Stimulated activated CD8-positive, alpha-beta memory T cell treated with anti-CD3 and anti-CD28 coated beads, Interleukin-12 subunit alpha, Interleukin-12 subunit beta, amount 100 ng/mL, for 24 hours (primary cell): Measurements from ENCODE around the gene LRP1.

Experiments used
- DNase-seq: peaks from one replicate; pipeline ENCODE4 v3.0.0-alpha.2; 2020; ENCODE audit errors: extremely low read depth

Gene LRP1

GRCh38 chr12:57211791-57212700 lies 83.8 kb downstream of the LRP1 start:
- no peak for DNase-seq

DNA sequence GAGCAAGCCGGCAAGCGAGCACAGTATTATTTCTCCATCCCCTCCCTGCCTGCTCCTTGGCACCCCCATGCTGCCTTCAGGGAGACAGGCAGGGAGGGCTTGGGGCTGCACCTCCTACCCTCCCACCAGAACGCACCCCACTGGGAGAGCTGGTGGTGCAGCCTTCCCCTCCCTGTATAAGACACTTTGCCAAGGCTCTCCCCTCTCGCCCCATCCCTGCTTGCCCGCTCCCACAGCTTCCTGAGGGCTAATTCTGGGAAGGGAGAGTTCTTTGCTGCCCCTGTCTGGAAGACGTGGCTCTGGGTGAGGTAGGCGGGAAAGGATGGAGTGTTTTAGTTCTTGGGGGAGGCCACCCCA lies 84.4 kb downstream of the LRP1 start:
- DNase-seq: no peak

GRCh38 chr12:57213058-57213715 lies 84.9 kb downstream of the LRP1 start:
- DNase-seq: no peak

- no peak for DNase-seq
Observed at GRCh38 chr12:57213763-57214397, 85.6 kb downstream of the LRP1 start.

DNA sequence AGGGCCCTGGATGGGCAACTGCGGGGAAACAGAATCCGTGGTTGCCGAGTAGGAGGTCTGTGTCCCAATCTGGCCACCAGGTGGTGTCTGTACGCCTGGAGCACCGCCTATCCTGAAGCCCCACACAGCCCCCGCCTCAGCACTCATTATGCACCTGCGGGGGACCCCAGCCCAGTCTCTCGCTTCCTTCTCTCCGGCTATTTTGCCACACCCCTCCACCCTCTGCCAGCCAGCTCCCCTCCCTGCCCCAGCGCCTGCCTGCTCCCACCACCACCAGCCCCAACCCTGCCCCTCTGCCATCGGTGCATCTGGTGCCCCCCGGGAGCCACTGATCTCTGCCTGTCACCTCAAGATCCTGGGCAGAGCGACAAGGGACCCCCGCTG lies 86.1 kb downstream of the LRP1 start:
- DNase-seq: no peak

DNA sequence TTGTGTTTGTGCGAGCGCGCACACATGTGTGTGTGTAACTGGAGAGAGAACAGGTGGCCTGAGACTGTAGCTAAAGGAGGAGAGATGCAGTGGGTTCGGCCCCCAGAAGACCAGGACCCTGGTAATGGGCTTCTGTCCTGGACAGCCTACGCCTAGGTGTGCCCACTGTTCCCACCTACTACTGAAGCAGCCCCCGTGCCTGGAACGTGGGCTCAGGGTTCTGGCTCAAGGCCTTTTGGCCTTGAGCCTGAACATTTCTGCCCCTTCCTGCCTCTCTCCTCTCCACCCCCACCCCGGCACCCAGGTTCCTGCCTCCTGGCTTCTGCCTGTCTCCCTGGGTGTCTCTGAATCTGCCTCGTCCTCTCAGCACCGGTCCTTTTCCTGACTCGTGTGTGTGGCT lies 86.8 kb downstream of the LRP1 start:
- DNase-seq: no peak

- no peak for DNase-seq
Observed at GRCh38 chr12:57215668-57216013, 87.4 kb downstream of the LRP1 start.

GRCh38 chr12:57216014-57216911 lies 88.0 kb downstream of the LRP1 start, which contains the start of gene NXPH4:
TSS of gene NXPH4 (plus strand) at chr12:57216794. CDS start at chr12:57216970, 176 bp downstream.
- DNase-seq: no peak

- no peak for DNase-seq
Observed at GRCh38 chr12:57216921-57217879, 88.9 kb downstream of the LRP1 start.

DNA sequence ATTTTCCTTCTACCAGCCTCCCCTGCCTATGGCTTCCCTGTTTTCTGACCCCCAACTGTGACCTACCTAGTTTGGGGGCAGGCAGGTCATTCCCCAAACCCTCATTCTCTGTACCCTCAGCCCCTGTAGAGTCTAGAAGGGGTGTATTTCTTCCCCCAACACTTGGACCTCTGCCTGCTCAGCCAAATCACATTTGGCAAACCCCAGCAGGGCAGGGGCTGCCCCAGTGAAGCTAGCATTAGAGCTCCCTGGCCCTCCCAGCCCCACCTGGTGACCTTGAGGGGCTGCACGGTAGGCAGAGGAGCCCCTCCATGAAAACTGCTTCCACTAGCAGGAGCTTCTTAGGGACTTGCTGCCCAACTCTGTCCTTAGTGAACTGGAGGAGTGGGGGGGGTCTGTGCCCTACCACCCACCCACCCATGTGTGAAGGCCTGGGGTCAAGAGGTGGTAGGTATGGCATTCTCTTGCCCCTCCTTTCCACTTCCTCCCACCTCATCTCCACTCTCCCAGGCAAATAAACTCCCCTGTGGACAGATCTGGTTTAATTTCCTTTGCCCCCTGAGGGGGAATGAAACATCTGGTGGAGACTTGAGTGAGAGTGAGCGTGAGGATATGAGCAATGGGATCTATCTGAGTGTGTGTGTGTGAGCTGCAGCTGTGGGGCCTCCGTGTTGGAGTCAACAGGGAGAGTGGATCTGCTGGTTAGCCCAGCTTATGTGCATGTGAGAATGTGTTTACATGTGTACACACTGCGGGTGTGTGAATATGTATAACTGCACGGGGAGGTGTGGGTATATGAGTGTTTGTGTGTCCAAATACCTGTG lies 90.0 kb downstream of the LRP1 start:
- no peak for DNase-seq

DNA sequence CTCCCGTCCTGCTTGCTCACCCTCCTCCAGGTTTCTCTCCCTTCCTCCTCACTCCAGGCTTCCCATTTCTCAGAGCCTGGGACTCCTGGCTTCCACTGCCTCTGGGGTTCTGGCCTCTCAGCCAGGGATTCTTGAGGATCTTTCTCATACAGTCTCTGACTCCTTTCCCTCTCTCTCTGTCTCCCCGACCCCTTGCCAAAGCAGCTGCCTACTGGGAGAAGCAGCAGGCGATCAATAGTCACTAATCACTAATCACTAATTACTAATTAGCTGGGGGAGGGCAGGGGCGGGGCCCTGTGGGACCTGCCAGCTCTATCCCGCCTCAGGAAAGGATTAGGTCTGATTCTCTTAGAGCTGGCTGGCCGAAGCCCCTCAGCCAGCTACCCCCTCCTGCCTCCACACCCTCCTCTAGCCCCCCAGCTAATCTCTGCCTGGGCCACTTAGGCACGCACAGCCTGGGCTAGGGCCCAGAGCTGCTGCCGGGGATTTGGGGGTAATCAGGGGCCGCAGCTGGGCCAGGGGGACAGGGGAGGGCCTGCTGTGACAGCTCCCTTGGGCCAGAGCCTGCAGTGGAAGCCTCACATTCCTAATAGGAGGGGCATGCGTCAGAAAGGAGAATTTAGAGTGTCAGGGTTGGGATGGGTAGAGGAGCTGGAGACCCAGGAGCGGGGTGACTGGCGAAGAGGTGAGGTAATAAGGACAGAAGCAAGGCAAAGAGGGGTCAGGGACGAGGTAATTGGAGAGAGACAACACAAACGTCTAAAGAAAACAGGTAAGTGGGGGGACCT lies 91.1 kb downstream of the LRP1 start:
- no peak for DNase-seq

DNA sequence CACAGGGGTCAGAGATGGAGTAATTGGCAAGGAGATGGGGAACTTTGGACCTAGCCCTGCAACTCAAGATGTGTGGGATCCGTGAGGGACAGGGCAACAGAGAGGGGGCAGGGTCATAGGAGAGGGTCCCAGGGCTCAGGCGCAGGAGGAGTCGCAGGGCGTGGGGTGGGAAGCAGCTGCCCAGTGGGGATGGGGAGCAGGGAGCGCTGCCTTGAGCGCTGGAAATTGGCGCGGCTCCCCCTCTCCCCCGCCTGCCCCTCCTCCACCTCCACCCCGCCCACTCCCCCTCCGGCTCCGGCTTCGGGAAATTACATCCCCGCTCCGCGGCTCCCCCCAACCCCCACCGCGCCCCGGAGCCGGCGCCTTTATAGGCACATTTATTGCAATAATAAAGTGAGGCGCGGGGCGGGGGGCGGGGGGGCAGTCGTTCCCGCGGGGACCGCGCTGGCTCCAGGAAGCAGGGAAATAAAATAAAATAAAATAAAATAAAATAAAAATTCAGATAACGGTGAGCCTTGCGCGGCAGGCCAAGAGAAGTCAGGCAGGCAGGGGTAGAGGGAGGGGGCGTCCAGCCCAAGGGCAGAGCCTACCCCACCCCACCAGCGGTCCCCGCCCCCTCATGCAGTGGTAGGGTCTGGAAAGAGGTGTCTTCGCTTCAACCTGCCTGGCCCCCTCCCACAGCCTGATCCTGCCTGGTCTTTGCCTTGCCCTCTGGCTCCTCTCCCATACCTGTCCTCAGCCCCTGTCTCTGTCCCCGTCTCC lies 91.9 kb downstream of the LRP1 start:
- DNase-seq: no peak

- no peak for DNase-seq
Observed at GRCh38 chr12:57220770-57221168, 92.5 kb downstream of the LRP1 start.

DNA sequence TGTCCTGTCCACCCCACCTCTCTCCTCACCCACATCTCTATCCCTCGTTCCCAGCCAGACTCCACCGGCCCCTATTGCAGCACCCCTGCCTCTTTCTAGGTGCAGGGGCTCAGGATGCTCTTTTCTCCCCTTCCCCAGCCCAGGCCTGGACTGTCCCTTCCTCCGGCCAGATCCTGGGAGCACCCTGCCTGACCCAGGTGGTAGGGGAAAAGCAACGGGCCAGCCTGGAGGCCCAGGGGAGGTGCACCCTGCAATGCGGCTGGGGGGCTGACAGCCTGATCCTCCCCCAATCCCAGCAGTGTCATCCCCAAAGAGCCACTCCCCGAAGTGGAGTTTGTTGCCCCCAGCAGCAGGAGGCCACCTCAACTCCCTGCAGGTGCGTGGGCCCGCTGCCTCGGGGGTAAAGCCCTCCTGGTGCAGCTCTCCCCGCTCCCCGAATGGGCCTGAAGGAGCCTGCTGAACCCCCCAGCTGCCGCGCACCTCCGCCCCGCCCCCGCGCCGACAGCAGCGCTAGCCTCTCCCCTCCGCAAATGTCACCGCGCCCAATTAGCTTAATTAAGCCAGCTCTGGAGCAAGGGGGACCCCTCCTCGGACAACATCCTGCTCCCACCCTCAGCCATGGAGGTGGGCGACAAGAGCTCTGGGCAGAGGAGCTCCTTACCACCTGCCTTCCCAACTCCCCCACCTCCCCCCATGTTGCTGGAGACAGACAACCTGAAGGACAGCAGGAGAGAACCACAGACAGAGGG lies 93.1 kb downstream of the LRP1 start:
- DNase-seq: no peak

DNA sequence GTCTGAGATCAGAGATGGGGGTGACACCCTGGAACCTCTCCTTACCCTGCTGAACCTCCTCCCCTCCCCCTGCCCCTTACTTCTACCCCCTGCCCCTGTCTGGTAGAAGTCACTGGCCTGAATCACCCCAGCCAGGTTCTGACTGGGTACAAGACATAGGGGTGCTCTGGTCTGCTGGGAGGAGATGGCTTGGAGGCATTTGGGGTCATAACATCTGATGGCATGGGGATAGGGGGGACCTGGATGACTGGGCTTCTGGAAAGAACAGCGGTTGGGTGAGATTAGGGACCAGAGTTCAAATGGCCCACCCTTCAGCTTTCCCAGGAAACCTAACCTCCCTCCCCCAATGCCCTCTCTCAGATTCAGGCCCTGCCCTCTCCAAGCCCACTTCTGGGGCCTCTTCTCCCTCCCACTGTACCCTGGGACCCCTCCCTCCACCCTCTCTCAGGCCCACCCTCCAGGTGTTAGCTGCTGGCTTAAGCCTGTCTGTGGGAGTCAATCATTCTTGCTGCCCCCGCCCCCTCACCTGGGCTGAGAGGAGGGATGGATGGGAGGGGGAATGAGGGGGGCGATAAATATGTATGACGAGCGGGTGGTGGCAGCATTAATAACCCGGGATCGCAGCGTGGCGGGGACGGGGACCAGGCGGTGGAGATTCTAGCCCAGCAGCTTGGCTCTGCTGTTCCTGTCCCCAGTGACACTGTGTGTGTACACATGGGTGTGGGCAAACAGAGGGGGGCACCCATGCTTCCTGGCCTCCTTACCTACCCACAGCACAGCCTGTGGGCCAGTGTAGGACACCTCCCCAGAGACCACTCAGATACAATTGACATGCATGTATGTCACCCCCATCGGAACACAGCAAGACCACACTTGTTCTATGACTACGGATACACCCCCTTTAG lies 94.3 kb downstream of the LRP1 start:
- DNase-seq: no peak
